GM21526 (cell line): Measurements from ENCODE around the gene NXN.
"Not testable (repeated sequence)": the region's sequence is repeated elsewhere in the genome, so short reads cannot be mapped to it uniquely, and the experiment has no call there.

Source experiments
- ATAC-seq: cut with Tn5 transposase; IDR thresholded peaks from one replicate; pipeline ENCODE4 v1.9.1; 2021; ENCODE audit warnings: moderate library complexity; ENCODE audit not compliant: unreplicated experiment, low FRiP score

Gene NXN

GRCh38 chr17:806781-807522 lies 172.6 kb downstream of the NXN start:
- no peak for ATAC-seq

- ATAC-seq = no peak
Measured at GRCh38 chr17:806346-806745, 173.2 kb downstream of the NXN start.

GRCh38 chr17:805886-806285 lies 173.7 kb downstream of the NXN start:
- not testable (repeated sequence) for ATAC-seq

- ATAC-seq = no peak
Measured at GRCh38 chr17:804541-805435, 174.8 kb downstream of the NXN start.

GRCh38 chr17:802901-803881 lies 176.4 kb downstream of the NXN start:
- ATAC-seq = no peak

GRCh38 chr17:802481-802880 lies 177.1 kb downstream of the NXN start:
- no peak for ATAC-seq

GRCh38 chr17:801660-802059 lies 177.9 kb downstream of the NXN start:
- ATAC-seq = no peak

- no peak for ATAC-seq
Measured at GRCh38 chr17:800446-801242, 178.9 kb downstream of the NXN start.

- ATAC-seq = no peak
Measured at GRCh38 chr17:799261-799660, 180.3 kb downstream of the NXN start.

- ATAC-seq = no peak
Measured at GRCh38 chr17:798246-798645, 181.3 kb downstream of the NXN start.

GRCh38 chr17:797236-797840 lies 182.2 kb downstream of the NXN start:
- ATAC-seq = no peak

- ATAC-seq = no peak
Measured at GRCh38 chr17:796609-797008, 183.0 kb downstream of the NXN start.

GRCh38 chr17:795721-796120 lies 183.9 kb downstream of the NXN start:
- ATAC-seq = no peak

- ATAC-seq = no peak
Measured at GRCh38 chr17:795276-795675, 184.3 kb downstream of the NXN start.

- ATAC-seq = no peak
Measured at GRCh38 chr17:794876-795275, 184.7 kb downstream of the NXN start.

GRCh38 chr17:792277-792676 lies 187.3 kb downstream of the NXN start:
- ATAC-seq = no peak

GRCh38 chr17:791829-792228 lies 187.7 kb downstream of the NXN start:
- no peak for ATAC-seq

- not testable (repeated sequence) for ATAC-seq
Measured at GRCh38 chr17:790874-791247, 188.7 kb downstream of the NXN start.
